Measurements from ENCODE around the gene ISG20. TPM values are rescaled to one million over a fixed set of nuclear protein-coding genes. Genes with fewer than 3 reads are reported as not detected.

ISG20 gene
- total RNA-seq, 1 experiment from 2014 or later = 125 TPM

DNA sequence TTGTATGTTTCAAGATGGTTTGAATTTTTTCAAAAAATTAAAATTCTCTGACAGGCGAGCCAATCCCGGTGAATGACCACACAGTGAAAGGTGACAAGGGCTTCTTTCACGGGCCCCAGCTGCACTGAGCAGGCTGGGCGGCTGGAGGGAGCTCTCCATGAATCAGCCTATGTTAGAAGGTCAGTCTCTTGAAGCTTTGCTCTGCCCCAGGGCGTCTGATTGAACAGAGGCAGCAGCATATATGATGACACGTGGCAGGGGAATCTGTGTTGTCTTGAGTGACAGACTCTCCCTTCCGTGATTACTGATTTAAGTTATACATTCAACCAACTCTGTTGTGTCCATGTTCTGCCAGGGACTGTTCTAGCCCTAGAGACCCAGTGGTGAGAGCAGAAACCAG is 51.5 kb downstream of the ISG20 start:
- peak; percentile 92 for DNase-seq (ENCODE audit: low read depth, low spot score)
- in situ Hi-C loops (cut with HindIII; ENCODE audit: low pct_unique_long_range_greater_than_20kb, low sequenced_read_pairs) = no loop called here

DNA sequence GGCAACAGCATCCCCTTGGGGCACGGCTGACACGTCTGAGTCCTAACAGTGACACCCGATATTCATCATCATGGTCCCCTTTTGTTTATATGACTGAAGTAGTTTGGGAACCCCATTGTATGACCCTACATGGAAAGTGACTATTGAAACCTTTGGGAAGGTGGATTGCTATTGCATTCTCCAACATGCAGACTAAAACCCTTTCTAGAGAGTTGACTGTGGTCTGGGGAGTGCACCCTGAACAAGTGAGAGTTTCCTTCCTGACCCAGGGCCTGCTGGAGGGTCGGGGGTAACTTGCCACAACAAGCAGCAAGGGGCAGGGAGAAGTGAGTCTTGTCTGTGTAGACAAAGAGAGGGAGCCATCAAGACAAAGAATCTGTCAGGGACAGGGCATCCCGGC is 54.4 kb downstream of the ISG20 start:
- no peak for DNase-seq (ENCODE audit: low read depth, low spot score)
- in situ Hi-C loops (cut with HindIII; ENCODE audit: low pct_unique_long_range_greater_than_20kb, low sequenced_read_pairs) = no loop called here

DNA sequence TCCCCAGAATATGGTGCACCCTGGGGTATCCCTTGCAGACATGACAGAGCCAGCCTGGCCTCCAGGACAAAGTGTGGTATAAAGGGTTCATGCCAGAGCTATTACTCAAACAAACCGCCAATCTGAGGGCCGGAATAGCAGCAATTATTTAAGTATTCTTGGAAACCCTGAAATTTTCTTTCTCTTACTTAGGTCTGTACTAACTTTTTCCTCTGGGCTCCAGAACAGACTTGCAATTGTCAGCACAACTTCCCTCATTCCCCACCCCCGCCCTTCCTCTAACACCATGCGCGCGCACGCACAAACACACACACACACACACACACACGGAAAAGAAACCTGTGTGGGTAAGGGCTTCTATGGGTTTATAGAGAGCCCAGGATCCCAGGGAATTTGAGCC is 56.3 kb downstream of the ISG20 start:
- in situ Hi-C loops (cut with HindIII; ENCODE audit: low pct_unique_long_range_greater_than_20kb, low sequenced_read_pairs) = no loop called here
- no peak for DNase-seq (ENCODE audit: low read depth, low spot score)

DNA sequence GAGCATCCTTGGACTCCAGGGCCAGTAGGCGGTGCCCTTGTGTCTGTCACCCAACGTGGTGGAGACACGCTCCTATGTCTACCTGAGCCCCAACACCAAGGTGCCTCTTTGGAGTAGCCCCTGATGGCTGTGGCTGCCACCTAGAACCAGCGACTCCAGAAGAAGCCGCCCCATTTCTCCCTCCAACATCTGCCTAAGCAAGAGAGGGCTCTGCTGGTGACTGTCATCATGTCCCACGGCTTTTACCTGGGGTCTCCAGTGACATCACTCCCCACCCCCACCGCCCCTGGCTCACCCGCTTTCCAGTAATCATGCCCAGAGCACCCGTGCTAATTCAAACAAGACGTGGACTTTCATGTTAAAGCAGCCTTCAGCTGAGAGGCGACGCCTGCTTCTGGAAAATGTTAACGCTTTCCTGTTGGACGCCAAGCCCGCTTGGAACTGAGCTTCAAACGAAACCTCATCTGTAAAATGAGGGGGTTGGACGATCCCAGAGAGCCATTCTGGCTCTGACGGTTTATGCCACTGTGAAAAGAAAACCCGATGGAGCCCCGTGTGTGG is 57.0 kb downstream of the ISG20 start:
- in situ Hi-C loops (cut with HindIII; ENCODE audit: low pct_unique_long_range_greater_than_20kb, low sequenced_read_pairs) = no loop called here
- DNase-seq (ENCODE audit: low read depth, low spot score) = no peak

DNA sequence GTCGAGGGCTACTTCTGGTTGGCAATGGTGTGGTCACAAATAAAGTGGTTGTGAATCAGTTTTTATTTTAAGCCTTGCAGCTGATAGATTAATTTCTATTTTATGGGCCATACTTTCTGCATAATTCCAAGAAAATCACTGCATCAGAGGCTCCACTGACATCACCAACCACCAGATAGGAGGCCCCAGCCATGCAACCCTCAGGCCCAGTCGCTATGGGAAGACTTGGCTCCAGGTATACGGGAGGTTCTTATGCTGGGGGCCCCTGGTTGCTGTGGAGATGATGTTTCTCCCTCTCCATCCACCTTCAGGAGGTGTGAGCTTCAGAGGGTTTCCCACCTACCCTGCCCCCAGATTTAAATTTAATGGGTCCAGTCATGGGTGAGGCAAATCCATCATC is 57.4 kb downstream of the ISG20 start:
- in situ Hi-C loops (cut with HindIII; ENCODE audit: low pct_unique_long_range_greater_than_20kb, low sequenced_read_pairs) = no loop called here

DNA sequence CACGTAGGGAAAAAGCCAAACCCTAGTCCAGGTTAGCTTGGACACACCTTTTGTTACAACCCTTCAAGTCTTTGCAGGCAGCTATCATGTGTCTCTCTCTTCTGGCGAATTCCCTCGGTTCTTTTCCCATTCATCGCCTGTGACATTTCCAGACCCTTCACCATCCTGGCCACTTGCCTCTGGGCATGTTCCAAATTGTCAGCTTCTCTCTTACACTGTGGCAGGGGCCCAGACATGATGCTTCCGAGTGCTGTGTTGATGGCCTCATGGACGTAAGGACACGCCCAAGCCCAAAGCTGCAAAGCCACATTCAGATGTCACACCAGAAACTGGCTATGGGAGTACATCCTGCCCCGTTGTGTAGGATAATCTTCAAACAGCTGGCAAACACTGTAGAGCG is 58.5 kb downstream of the ISG20 start:
- no peak for DNase-seq (ENCODE audit: low read depth, low spot score)
- in situ Hi-C loops (cut with HindIII; ENCODE audit: low pct_unique_long_range_greater_than_20kb, low sequenced_read_pairs) = no loop called here

More for the DNA sequence above, 57.4 kb downstream of the ISG20 start:
- no peak for DNase-seq (ENCODE audit: low read depth, low spot score)

DNA sequence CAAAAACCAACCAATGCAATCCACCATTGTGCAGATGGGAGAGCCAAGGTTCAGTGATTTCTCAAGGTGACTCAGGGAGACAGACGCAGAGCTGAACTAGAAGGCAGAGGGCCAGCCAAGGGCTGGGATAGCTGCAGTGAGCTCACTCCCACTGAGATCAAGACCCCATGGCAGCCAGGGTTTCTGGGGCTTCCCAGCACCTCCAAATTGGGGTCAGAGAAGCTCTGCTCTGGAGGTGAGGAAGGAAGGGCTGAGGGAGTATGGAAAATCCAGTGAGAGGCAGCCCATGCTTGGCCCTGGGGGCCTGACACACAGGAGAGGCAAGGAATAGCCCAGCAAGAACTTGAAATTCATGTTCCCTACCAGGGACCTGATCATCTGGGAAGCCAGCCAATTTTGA is 61.0 kb downstream of the ISG20 start:
- in situ Hi-C loops (cut with HindIII; ENCODE audit: low pct_unique_long_range_greater_than_20kb, low sequenced_read_pairs) = no loop called here
- DNase-seq (ENCODE audit: low read depth, low spot score) = no peak

DNA sequence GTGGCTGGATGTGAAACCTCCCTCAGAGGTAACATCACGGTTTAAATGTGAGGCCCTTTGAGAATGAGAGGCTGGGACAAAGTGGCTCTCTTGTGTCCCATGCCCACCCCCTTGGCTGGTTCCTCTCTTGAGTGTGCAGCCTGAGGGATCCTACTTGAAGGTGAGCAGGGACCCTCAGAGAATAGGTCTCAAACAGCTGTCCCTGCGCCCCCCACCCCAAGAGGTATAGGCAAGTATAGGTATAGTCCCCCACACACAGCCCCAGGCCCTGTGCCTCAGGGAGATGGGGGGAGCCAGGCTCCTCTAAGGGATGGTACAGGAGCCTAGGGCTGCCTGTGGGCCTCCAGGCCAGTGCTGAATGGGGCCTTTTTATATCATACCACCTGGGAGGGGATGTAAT is 61.9 kb downstream of the ISG20 start:
- no peak for DNase-seq (ENCODE audit: low read depth, low spot score)
- in situ Hi-C loops (cut with HindIII; ENCODE audit: low pct_unique_long_range_greater_than_20kb, low sequenced_read_pairs) = no loop called here

DNA sequence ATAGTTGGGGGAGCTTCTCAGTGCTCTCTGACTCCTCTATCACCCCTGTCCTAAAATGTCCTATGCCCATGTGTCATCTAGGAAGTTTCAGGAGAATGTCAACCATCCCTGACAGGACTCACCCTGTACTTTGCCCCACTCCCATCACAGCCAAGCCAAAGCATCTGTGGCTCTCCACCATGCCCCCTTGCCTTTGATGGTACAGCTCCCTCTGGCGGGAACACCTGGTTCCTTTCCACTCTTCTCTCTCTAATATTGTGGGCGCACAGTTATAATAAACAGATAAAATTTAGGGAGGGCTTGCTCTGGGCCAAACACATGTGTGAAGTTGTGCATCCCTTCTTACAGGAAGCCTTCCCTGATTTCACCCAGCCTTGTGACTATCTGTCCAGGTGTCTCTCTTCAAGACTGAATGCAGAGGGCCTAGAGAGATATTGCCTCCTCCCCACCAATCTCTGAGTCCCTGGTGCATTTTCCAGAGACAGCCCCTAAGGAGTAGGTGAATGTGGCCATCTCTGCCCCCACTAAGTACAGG is 62.8 kb downstream of the ISG20 start:
- in situ Hi-C loops (cut with HindIII; ENCODE audit: low pct_unique_long_range_greater_than_20kb, low sequenced_read_pairs) = no loop called here
- peak; percentile 59 for DNase-seq (ENCODE audit: low read depth, low spot score)

DNA sequence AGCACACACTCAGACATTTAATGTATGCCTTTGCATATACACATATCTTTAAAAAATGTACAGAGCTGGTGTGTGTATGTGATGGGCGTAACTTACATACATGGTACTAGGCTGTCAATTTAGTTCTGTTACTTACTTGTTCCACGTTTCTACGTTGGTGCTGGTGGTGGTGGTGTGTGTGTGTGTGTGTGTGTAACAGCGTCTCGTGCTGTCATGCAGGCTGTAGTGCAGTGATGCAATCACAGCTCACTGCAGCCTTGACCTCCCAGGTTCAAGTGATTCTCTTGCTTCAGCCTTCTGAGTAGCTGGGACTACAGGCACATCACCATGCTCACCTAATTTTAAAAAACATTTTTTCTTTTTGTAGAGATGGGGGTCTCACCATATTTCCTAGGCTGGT is 64.2 kb downstream of the ISG20 start:
- in situ Hi-C loops (cut with HindIII; ENCODE audit: low pct_unique_long_range_greater_than_20kb, low sequenced_read_pairs) = no loop called here
- DNase-seq (ENCODE audit: low read depth, low spot score) = no peak

DNA sequence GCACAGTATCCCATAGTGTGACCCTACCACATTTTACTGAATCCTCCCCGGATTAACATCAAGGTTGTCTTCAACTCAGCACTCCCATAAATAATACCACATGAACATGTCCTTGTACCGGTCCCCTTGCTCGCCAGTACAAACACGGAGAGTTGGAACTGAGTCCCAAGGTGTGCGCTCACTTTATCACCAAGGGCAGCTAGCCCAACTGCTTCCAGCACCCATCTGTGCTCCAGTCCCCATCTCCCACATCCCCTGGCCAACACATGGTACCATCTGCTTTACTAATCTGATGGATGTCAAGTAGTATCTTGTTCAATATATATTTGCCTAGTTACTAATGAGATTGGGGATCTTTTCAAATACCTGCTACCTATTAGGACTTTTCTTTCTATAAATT is 64.7 kb downstream of the ISG20 start:
- DNase-seq (ENCODE audit: low read depth, low spot score) = no peak
- in situ Hi-C loops (cut with HindIII; ENCODE audit: low pct_unique_long_range_greater_than_20kb, low sequenced_read_pairs) = no loop called here

DNA sequence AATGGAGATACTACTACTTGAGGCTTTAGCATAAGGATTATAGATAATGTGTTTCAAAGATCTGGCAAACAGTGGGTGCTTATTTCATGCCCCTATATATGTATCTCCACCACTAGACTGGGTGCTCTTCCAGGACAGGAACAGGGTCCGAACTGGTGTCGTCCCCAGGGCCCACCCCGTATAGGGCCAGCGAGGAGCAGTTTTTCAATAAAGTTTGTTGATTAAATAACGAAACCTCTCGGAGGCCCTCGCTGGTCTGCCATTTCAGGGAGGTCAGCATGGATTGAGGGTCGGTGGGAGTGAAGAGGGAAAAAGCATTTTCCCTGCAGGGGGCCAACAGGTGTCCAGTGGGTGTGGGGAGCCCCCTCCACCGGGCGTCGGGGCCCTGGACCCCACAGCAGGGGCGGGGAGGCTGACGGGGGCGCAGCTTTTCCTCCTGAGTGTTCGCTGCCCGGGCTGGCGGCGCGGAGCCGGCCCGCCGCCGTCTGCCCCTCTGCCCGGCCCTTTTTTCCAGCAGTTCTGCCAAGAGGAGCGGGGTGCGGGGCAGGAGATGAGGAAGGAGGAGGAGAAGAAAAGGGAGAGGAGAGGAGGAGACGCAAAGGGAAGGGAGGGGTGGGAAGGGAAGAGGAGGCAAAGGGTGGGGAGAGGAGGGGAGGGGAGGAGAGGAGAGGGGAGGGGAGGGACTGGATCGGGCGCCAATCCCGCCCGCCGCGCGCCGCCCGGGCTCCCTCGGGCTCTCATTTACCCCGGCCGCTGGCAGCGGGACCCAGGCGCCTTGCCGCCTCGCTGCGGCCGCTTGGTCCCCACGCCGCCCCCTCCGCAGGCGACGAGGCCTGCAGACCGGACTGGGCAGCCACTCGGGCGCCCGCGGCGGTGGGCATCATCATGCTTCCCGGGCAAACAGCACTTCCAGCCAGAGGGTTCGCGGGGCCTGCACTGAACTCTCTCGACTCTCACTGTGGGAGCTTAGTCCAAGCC is 66.3 kb downstream of the ISG20 start:
- DNase-seq (ENCODE audit: low read depth, low spot score) = no peak
- in situ Hi-C loops (cut with HindIII; ENCODE audit: low pct_unique_long_range_greater_than_20kb, low sequenced_read_pairs) = no loop called here

DNA sequence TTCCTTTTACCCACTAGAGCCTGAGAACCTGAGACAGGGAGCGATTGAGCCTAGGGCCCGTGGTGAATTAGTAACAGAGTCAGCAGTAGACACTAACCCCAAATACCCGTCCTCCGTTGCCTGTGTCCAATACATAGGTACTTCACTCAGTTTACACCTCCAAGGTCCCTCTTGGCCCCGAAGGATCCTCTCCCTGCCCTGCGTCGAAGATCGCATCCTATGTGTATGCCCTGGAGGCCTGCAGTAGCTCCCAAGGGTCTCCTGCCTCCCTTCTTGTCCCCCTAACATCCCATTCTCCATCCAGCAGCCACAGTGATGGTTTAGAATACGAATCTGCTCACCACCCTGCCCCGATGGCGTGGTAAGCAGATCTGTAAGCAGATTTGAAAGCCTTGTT is 67.0 kb downstream of the ISG20 start:
- DNase-seq (ENCODE audit: low read depth, low spot score) = no peak
- in situ Hi-C loops (cut with HindIII; ENCODE audit: low pct_unique_long_range_greater_than_20kb, low sequenced_read_pairs) = no loop called here

Small RNAs within 50 kb of the gene (small RNA-seq; reads per million reads assigned to genes)
- gene MIR1179 (0 reads per million in 2 experiments), gene MIR7-2 (0 reads per million in 2 experiments)

Other genes with a start within 250 kb of the ISG20 start
- gene MRPL46, start 171.6 kb upstream of the ISG20 start, total RNA-seq (2014; rRNA removed; shearing (Covaris generic)) = 39.7 and 45.8 TPM in 2 replicates
- gene MRPS11, start 171.3 kb upstream of the ISG20 start, total RNA-seq (2014; rRNA removed; shearing (Covaris generic)) = 92.6 and 92.9 TPM in 2 replicates
- gene DET1, start 92.3 kb upstream of the ISG20 start, total RNA-seq (2014; rRNA removed; shearing (Covaris generic)) = 7.6 and 9.6 TPM in 2 replicates
- 93.3 and 108 TPM in 2 replicates for gene AEN, start 17.7 kb upstream of the ISG20 start, total RNA-seq (2014; rRNA removed; shearing (Covaris generic))
- gene ACAN, start 164.4 kb downstream of the ISG20 start, total RNA-seq (2014; rRNA removed; shearing (Covaris generic)) = 0.77 and 1.6 TPM in 2 replicates

Measured in SK-MEL-5 (cell line).